Activated T-cell treated with anti-CD3 and anti-CD28 coated beads, Interleukin-2, amount 50 U/mL, for 4 hours (primary cell): ENCODE measurements around the gene TIRAP. TPM values are rescaled to one million over a fixed set of nuclear protein-coding genes. Genes with fewer than 3 reads are reported as not detected.
A peak's percentile ranks its signal among the peaks of the same experiment; 100 is the strongest.

ENCODE experiments used
- ATAC-seq, 2 donors: fragments of 200-7000 bp; cut with Tn5 transposase; one replicate each; pipeline ENCODE4 v1.10.0; 2021
- DNase-seq: peaks from one replicate; pipeline ENCODE4 v3.0.0-alpha.2; 2020
- H3K27me3 Mint-ChIP-seq: one replicate; pipeline ENCODE4 v1.8.0; 2021; ENCODE audit warnings: low read depth, mixed read lengths
- H3K36me3 Mint-ChIP-seq: one replicate; pipeline ENCODE4 v1.8.0; 2022; ENCODE audit warnings: mixed read lengths; ENCODE audit not compliant: insufficient read depth
- H3K4me1 Mint-ChIP-seq: one replicate; pipeline ENCODE4 v1.8.0; 2021; ENCODE audit warnings: low read depth, mixed read lengths
- H3K4me3 Mint-ChIP-seq: one replicate; pipeline ENCODE4 v1.8.0; 2021; ENCODE audit warnings: mild to moderate bottlenecking, moderate library complexity, mixed read lengths
- H3K9me3 Mint-ChIP-seq: one replicate; pipeline ENCODE4 v1.8.0; 2021; ENCODE audit warnings: mixed read lengths
- total RNA-seq, 3 donors: library from RNA; stranded (reverse); gene quantifications; one replicate each; pipeline ENCODE4 v1.2.1, GENCODE V29; 2021

The TIRAP gene
- total RNA-seq, 3 donors from 2014 or later = 4.8 to 6.4 (median 5.4) TPM

DNA sequence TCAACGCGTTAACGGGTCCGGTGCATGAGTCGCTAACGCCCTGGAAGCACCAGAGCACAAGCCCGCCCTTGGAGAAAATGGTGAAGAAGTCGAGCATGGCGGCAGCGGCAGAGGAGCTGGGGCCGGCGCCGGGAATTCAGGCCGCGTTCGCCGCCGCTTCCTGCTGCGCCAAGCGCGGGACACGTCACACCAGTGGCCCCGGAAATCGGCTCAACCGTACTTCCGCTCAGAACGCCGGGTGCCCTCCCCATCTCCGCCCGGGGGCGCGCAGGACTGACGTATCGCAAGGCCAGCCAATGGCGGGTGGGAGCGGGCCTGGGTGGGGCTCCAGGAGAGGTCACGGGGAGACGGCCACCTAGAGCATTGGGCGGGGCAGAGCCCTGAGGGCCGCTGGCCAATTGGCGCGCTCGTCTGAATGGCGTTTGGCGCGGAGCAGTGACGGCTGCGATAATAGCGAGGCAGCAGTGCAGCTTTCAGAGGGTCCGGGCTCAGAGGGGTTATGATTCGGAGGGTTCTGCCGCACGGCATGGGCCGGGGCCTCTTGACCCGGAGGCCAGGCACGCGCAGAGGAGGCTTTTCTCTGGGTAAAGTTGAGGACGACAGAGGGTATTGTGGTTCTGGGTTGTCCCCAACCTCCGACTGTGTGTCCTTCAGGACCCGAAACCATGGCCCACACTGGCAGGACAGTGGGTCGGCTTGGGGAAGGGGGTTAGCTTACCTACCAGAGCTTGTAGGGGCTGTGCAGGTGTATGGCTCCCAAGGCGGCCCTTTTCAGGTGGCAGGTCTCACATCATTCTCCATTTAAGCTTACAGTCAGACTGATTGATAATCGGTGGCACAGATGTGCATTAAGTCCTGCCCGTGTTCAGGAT, 13.9 kb upstream of the TIRAP start, which contains the start of the genes FOXRED1 and SRPRA:
FOXRED1 (plus strand) TSS at position 447 of the 872 bp plus-strand sequence; CDS start at position 500, 53 bp downstream.
SRPRA (minus strand) TSS at position 188 of the 872 bp plus-strand sequence; CDS start at position 97, 91 bp downstream.
- Mint-ChIP-seq H3K4me1 (peaks cover 38% of the 10 kb centered on the region), H3K4me3 (peak within 1 kb of the TSS; percentile 99), H3K36me3 (peaks cover 40% of the 10 kb centered on the region), H3K9me3 (no peaks in the 10 kb centered on the region), H3K27me3 (no peaks in the 10 kb centered on the region)
- DNase-seq (peak; percentile 100), ATAC-seq (peak; percentile 99)

DNA sequence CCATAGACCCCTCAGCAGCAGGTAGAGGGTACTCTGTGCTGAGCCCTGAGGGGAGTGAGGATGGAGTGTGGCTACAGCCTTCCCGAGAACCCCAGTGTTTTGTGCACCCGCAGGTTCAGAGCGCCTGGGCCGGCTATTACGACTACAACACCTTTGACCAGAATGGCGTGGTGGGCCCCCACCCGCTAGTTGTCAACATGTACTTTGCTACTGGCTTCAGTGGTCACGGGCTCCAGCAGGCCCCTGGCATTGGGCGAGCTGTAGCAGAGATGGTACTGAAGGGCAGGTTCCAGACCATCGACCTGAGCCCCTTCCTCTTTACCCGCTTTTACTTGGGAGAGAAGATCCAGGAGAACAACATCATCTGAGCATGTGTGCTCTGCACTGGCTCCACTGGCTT, 5.6 kb upstream of the TIRAP start:
- DNase-seq (no peak), ATAC-seq (no peak)
- no peaks in the 10 kb centered on the region for H3K27me3 Mint-ChIP-seq
- no peak overlapping the region for H3K4me3 Mint-ChIP-seq
- peaks cover 14% of the 10 kb centered on the region for H3K36me3 Mint-ChIP-seq
- H3K9me3 Mint-ChIP-seq = no peaks in the 10 kb centered on the region
- H3K4me1 Mint-ChIP-seq = peaks cover 19% of the 10 kb centered on the region

DNA sequence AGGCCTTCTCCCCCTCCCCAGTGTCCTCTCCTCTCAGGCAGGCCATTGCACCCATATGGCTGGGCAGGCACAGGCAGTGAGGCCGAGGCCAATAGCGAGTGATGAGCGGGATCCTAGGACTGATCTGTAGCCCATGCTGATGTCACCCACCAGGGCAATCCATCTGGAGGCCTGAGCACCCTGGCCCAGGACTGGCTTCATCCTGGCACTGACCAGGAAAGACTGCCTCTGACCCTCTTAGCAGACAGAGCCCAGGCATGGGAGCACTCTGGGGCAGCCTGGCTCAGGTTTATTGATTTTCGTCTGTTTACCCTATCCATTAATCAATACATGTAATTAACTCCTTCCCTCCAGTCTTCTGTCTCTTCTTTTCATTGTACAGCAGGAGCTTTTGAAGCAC, 5.1 kb upstream of the TIRAP start:
- Mint-ChIP-seq H3K4me1 (peaks cover 22% of the 10 kb centered on the region), H3K36me3 (peaks cover 14% of the 10 kb centered on the region), H3K4me3 (no peak overlapping the region), H3K9me3 (no peaks in the 10 kb centered on the region), H3K27me3 (no peaks in the 10 kb centered on the region)
- DNase-seq (no peak), ATAC-seq (no peak)

DNA sequence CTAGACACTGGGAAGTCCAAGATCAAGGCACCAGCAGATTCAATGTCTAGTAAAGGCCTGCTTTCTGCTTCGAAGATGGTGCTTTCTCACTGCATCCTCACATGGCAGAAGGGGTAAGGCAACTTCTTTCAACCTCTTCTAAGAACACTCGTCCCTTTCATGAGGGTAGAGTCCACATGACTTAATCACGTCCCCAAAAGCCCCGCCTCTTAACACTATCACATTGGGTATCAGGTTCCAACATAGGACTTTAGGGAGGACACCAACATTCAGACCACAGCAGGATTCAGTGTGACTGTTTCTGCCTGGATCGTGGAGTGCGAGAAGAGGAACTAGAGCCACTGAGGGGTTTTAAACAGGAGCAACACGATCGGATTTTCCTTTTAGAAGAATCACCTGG, 3.7 kb upstream of the TIRAP start:
- Mint-ChIP-seq H3K4me3 (no peak overlapping the region), H3K27me3 (no peaks in the 10 kb centered on the region), H3K9me3 (no peaks in the 10 kb centered on the region), H3K36me3 (peaks cover 8% of the 10 kb centered on the region), H3K4me1 (peaks cover 30% of the 10 kb centered on the region)
- DNase-seq (no peak), ATAC-seq (no peak)

DNA sequence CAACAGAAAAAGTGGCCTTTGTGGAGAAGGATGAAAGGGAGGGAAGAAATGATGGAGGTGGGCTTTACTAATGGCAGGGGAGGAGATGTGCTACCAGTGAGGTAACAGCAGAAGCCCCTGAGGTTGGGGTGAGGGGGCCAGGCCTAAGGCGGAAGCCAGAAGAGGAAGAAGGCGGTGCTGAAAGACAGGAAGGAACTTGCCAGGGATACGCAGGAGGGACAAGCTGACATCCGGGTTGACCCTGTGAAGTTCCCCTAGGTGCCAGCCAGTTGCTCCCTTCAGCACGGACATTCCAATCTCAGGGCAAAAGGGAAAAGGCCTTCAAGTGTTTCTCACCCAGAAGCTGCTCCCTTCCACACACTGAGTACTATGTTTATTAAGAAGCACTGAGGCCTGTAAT, 2.3 kb upstream of the TIRAP start:
- Mint-ChIP-seq H3K4me3 (peak overlapping the region; percentile 45), H3K27me3 (no peaks in the 10 kb centered on the region), H3K36me3 (peaks cover 5% of the 10 kb centered on the region), H3K4me1 (peaks cover 43% of the 10 kb centered on the region), H3K9me3 (no peaks in the 10 kb centered on the region)
- no peak for DNase-seq
- ATAC-seq = no peak

DNA sequence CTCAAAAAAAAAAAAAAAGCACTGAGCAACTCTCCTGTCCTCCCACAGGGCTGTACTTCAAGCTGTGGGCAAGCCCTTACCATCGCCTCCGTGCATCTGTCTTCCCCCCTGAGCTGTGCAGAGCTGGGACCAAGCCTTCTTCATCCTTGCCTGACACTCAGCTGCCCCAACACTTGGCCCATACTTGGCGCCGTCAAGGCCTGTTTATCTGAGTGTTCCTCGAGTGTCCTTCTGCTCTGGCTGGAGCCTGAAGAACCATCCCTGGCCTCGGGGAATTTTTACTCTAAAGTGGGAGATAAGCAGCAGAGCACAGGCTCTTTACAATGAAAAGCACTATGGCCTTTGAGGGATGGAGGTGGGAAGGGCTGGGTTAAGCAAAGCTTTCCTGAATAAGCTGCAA, 1.6 kb upstream of the TIRAP start:
- peak overlapping the region; percentile 89 for H3K4me3 Mint-ChIP-seq
- H3K27me3 Mint-ChIP-seq = no peaks in the 10 kb centered on the region
- DNase-seq = no peak
- no peaks in the 10 kb centered on the region for H3K9me3 Mint-ChIP-seq
- ATAC-seq = no peak
- H3K36me3 Mint-ChIP-seq = peaks cover 3% of the 10 kb centered on the region
- peaks cover 44% of the 10 kb centered on the region for H3K4me1 Mint-ChIP-seq

DNA sequence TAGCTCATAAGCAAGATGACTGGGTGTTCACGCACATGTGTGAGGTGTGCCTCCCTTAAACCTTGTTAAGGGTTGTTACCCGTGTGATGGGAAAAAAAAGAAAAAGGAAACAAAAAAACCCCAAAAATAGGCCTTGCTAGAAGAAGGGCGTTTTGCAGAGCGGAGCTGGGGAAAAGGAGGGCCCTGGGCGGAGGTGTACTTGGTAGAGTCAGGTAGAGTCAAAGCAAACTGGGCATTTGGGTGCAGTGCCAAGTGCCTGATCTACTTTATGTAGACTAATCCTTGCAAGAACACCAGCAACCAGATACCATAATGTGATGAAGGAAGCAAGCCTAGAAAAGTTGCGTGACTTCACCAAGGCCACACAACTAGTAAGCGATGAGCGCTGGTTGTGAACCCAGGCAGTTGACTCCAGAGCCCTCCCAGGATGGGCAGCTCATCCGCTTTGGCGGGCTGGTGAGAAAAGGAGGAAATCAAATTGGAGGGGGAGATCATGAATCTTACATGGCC, 1.2 kb upstream of the TIRAP start:
- H3K9me3 Mint-ChIP-seq = no peaks in the 10 kb centered on the region
- peak overlapping the region; percentile 89 for H3K4me3 Mint-ChIP-seq
- peaks cover 44% of the 10 kb centered on the region for H3K4me1 Mint-ChIP-seq
- H3K36me3 Mint-ChIP-seq = peaks cover 3% of the 10 kb centered on the region
- DNase-seq (no peak), ATAC-seq (no peak)
- H3K27me3 Mint-ChIP-seq = no peaks in the 10 kb centered on the region

DNA sequence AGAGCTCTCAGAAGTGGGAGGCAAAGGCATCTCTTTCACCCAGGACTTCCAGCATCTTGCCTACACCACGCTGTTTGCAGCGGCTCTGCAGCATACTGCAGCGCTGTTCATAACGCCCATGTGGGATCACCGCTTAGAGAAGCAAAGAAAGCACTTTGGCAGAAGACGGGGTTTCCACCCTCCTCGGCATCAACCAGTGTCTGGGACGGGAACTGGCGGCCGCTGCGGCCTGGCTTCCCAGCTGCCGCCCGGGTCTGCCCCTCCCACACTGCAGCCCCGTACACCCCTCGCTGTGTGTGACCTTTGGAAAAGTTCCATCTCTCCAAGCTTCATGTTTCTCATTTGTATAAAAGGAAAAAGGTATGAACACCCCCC, 545 bp upstream of the TIRAP start:
- H3K36me3 Mint-ChIP-seq = peaks cover 6% of the 10 kb centered on the region
- peak overlapping the region; percentile 89 for H3K4me3 Mint-ChIP-seq
- H3K4me1 Mint-ChIP-seq = peaks cover 47% of the 10 kb centered on the region
- DNase-seq (peak; percentile 35), ATAC-seq (peak; percentile 38 to 39)
- no peaks in the 10 kb centered on the region for H3K27me3 Mint-ChIP-seq
- H3K9me3 Mint-ChIP-seq = no peaks in the 10 kb centered on the region

DNA sequence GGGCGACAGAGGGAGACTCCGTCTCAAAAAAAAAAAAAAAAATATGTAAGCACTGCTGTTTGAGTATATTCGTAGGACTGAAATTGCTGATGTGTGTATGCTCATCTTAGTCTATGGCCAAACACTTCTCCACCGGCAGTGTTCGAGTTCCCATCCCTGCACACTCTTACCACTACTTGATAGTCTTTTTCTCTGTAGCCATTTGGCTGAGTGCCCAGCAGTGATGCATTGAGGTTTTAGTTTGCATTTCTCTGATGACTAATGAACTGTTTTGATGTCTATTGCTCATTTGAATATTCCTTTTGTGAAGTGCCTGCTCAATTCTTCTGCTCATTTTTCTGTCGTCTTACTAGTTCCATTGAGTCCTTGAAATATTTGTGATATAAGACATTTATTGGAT, 1.9 kb downstream of the TIRAP start:
- ATAC-seq (peak; percentile 64 to 67), DNase-seq (peak; percentile 82)
- H3K4me1 Mint-ChIP-seq = peaks cover 47% of the 10 kb centered on the region
- no peaks in the 10 kb centered on the region for H3K27me3 Mint-ChIP-seq
- peaks cover 5% of the 10 kb centered on the region for H3K36me3 Mint-ChIP-seq
- H3K4me3 Mint-ChIP-seq = peak overlapping the region; percentile 94
- H3K9me3 Mint-ChIP-seq = no peaks in the 10 kb centered on the region

DNA sequence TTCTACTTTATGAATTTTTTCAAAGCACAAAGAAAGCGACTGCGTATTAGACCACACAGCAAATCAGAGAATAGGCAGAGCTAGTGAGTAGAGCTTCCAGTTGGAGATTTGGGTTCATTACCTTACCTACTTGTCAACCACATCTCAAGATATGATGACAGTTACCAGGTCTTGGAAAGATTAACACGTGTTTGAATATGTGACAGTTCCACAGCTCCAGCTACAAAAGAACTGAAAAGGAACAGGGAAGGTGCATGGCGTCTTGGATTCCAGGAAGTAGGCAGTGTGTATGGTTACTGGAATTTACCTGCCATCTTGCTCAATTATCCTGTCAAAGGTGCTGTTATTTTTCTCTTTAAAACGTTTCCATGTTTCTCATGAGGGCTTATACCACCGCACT, 5.3 kb downstream of the TIRAP start:
- H3K36me3 Mint-ChIP-seq = peaks cover 10% of the 10 kb centered on the region
- H3K4me1 Mint-ChIP-seq = peaks cover 25% of the 10 kb centered on the region
- H3K4me3 Mint-ChIP-seq = no peak overlapping the region
- DNase-seq (no peak), ATAC-seq (no peak)
- no peaks in the 10 kb centered on the region for H3K27me3 Mint-ChIP-seq
- H3K9me3 Mint-ChIP-seq = no peaks in the 10 kb centered on the region

DNA sequence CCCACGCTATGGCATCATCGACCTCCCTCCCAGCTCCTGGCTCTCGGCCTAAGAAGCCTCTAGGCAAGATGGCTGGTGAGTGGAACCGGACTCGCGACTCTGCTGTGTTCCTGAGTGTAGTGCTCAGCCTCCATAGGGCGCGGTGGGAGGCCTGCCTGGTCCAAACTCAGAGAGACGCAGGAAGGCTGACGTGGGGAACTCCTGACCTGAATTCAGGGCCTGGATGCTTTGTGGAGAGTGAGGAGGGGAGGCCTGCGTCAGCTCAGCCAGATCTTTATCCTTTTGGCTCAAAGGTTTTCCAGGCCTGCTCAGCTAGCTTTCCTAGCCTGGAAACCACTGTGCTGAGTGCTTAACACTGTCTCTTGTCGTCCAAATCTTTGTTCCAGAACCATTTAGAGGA, 8.0 kb downstream of the TIRAP start:
- DNase-seq (no peak), ATAC-seq (no peak)
- peaks cover 19% of the 10 kb centered on the region for H3K36me3 Mint-ChIP-seq
- no peaks in the 10 kb centered on the region for H3K27me3 Mint-ChIP-seq
- H3K4me3 Mint-ChIP-seq = no peak overlapping the region
- no peaks in the 10 kb centered on the region for H3K9me3 Mint-ChIP-seq
- peaks cover 11% of the 10 kb centered on the region for H3K4me1 Mint-ChIP-seq

DNA sequence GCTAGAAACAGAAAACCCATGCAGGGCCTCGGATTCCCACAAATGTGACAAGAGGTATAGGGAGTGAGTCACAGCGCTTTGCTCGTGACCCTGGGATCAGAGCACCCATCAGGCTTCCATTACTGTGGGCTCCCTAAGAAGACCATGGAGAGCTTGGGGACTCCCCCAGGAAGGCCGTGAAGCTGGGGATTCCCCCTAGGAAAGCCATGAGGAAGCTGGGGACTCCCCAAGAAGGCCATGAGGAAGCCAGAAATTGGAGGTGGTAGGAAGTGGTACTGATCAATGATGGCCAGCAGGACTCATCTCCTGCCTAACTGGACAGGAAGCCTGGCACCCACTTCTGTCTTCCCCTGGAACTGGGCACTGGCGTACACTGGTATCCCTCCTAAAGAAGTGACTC, 10.8 kb downstream of the TIRAP start:
- no peak for ATAC-seq
- DNase-seq = no peak
- Mint-ChIP-seq H3K27me3 (no peaks in the 10 kb centered on the region), H3K4me3 (no peak overlapping the region), H3K4me1 (peaks cover 8% of the 10 kb centered on the region), H3K9me3 (no peaks in the 10 kb centered on the region), H3K36me3 (peaks cover 17% of the 10 kb centered on the region)

DNA sequence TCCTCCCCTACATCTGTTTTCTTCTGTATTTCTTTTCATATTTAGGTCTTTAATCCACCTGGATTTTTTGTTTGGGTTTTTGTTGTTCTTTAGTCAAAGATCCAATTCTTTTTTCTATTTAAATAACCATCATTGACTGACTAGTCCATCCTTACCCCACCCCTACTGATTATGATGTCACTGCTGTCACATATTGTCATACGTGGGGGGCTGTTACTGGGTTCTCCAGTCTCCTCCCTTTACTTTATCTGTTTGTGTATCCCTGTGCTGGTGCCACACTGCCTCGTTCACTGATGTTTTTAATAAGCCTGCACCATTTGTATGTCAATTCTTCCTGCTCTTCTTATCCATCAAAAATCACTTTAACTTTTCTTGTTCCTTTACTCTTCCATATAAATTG, 14.1 kb downstream of the TIRAP start:
- no peak overlapping the region for H3K4me3 Mint-ChIP-seq
- peaks cover 8% of the 10 kb centered on the region for H3K4me1 Mint-ChIP-seq
- peaks cover 15% of the 10 kb centered on the region for H3K36me3 Mint-ChIP-seq
- no peaks in the 10 kb centered on the region for H3K9me3 Mint-ChIP-seq
- H3K27me3 Mint-ChIP-seq = no peaks in the 10 kb centered on the region
- no peak for DNase-seq
- ATAC-seq = no peak

DNA sequence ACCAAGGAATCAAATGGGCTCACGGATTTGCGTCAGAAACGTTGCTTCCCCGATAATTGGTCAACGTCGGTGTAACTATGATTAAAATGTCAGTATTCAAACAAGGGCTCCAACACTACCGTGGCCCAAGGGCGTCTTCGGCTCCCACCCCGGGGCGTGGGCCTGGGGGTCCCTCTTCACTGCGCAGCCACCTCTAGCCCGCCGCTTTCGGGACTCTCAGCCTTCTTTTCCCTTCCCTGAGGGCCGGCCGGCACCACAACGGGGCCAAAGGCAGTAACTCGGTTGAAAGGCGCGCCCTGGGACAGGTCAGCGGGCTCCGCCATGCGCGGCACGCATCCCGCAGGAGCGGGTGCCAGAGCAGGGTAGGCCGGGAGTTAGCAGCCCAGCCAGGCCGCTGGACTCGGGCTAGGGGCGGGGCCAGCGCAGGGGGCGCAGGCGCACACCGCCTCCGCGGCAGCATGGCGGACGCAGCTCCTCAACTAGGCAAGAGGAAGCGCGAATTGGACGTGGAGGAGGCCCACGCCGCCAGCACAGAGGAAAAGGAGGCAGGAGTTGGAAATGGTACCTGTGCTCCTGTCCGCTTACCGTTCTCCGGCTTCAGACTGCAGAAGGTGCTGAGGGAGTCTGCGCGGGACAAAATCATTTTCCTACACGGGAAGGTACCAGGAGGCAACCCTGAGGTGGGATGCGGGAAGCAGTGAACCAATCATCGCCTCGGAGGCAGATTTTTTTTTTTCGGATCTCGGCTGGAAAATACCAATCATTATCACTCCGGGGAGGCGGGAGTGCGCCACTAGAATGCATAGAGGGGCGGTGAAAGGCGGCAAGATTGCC, 20.9 kb downstream of the TIRAP start, which contains the start of gene DCPS:
DCPS (plus strand) TSS at position 438 of the 834 bp plus-strand sequence; CDS start at position 459, 21 bp downstream.
- Mint-ChIP-seq H3K4me3 (peak within 1 kb of the TSS; percentile 94), H3K27me3 (no peaks in the 10 kb centered on the region), H3K4me1 (peaks cover 34% of the 10 kb centered on the region), H3K9me3 (no peaks in the 10 kb centered on the region), H3K36me3 (peaks cover 10% of the 10 kb centered on the region)
- DNase-seq (peak; percentile 80), ATAC-seq (peak; percentile 95 to 97)
